Hepatocyte (in vitro differentiated cells): Measurements from ENCODE around the gene CACNA2D4.

Experiments used
- EZH2phosphoT487 ChIP-seq: fragments of 200-600 bp; sonication (generic); IDR thresholded peaks from one replicate; pipeline ENCODE4 v1.6.1; 2018; ENCODE audit warnings: antibody characterized with exemption, mild to moderate bottlenecking, low read depth, moderate library complexity; ENCODE audit not compliant: unreplicated experiment, severe bottlenecking
- TF ChIP-seq, protein P1 (sequence below): fragments of 200-600 bp; sonication (generic); IDR thresholded peaks from 2 replicates; pipeline ENCODE4 v1.5.1; 2016; ENCODE audit warnings: antibody characterized with exemption, mild to moderate bottlenecking; ENCODE audit not compliant: poor library complexity

DNA sequence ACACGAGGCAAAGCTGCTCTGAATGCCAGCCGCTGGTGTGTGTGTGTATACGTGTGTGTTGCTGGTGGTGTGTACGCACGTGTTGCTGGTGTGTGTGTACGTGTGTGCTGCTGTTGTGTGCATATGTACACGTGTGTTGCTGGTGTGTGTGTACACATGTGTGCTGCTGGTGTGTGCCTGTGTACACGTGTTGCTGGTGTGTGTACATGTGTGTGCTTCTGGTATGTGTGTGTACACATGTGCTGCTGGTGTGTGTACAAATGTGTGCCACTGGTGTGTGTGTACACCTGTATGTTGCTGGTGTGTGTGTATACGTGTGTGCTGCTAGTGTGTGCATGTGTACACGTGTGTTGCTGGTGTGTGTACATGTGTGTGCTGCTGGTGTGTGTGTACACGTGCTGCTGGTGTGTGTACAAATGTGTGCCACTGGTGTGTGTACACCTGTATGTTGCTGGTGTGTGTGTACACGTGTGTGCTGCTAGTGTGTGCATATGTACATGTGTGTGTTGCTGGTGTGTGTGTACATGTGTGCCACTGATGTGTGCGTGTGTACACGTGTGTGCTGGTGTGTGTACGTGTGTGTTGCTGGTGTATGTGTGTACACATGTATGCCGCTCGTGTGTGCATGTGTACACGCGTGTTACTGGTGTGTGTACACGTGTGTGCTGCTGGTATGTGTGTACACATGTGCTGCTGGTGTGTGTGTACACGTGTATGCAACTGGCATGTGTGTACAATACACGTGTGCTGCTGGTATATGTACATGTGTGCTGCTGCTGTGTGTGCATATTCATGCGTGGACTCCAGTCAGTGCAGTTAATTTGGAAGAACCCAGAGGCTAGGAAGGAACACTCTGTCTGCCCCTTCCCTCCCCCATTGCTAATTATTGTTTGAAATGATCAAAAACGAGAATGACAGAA lies 47.2 kb downstream of the CACNA2D4 start:
- TF ChIP-seq, protein P1, sequence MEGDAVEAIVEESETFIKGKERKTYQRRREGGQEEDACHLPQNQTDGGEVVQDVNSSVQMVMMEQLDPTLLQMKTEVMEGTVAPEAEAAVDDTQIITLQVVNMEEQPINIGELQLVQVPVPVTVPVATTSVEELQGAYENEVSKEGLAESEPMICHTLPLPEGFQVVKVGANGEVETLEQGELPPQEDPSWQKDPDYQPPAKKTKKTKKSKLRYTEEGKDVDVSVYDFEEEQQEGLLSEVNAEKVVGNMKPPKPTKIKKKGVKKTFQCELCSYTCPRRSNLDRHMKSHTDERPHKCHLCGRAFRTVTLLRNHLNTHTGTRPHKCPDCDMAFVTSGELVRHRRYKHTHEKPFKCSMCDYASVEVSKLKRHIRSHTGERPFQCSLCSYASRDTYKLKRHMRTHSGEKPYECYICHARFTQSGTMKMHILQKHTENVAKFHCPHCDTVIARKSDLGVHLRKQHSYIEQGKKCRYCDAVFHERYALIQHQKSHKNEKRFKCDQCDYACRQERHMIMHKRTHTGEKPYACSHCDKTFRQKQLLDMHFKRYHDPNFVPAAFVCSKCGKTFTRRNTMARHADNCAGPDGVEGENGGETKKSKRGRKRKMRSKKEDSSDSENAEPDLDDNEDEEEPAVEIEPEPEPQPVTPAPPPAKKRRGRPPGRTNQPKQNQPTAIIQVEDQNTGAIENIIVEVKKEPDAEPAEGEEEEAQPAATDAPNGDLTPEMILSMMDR: no peak
- no peak for TF ChIP-seq EZH2phosphoT487
